MG63 (cell line): Measurements from ENCODE around the gene DDA1. TPM values are rescaled to one million over a fixed set of nuclear protein-coding genes. Genes with fewer than 3 reads are reported as not detected.

ENCODE experiments used
- DNase-seq: peaks from one replicate; pipeline ENCODE4 v3.0.0-alpha.2; 2020
- H3K27me3 ChIP-seq: fragments of 250-450 bp; sonication (Bioruptor Pico); 2 replicates; pipeline ENCODE4 v1.5.1; 2020; ENCODE audit warnings: mild to moderate bottlenecking, moderate library complexity
- H3K36me3 ChIP-seq: fragments of 250-450 bp; sonication (Bioruptor Pico); 2 replicates; pipeline ENCODE4 v1.5.1; 2020; ENCODE audit warnings: mild to moderate bottlenecking, moderate library complexity
- H3K4me3 ChIP-seq: fragments of 250-450 bp; sonication (Bioruptor Pico); 2 replicates; pipeline ENCODE4 v1.5.1; 2020; ENCODE audit warnings: mild to moderate bottlenecking, moderate library complexity
- H3K9me3 ChIP-seq: fragments of 250-450 bp; sonication (Bioruptor Pico); 2 replicates; pipeline ENCODE4 v1.5.1; 2020; ENCODE audit warnings: mild to moderate bottlenecking, moderate library complexity
- total RNA-seq: library from RNA; depleted of rRNA; stranded (reverse); fragments of >200 nt; shearing (Covaris generic); gene quantifications from 2 replicates; pipeline ENCODE4 v1.2.3, GENCODE V29; 2014; ENCODE audit warnings: low replicate concordance

The DDA1 gene
- total RNA-seq, 1 experiment from 2014 or later: 9.1 TPM

DNA sequence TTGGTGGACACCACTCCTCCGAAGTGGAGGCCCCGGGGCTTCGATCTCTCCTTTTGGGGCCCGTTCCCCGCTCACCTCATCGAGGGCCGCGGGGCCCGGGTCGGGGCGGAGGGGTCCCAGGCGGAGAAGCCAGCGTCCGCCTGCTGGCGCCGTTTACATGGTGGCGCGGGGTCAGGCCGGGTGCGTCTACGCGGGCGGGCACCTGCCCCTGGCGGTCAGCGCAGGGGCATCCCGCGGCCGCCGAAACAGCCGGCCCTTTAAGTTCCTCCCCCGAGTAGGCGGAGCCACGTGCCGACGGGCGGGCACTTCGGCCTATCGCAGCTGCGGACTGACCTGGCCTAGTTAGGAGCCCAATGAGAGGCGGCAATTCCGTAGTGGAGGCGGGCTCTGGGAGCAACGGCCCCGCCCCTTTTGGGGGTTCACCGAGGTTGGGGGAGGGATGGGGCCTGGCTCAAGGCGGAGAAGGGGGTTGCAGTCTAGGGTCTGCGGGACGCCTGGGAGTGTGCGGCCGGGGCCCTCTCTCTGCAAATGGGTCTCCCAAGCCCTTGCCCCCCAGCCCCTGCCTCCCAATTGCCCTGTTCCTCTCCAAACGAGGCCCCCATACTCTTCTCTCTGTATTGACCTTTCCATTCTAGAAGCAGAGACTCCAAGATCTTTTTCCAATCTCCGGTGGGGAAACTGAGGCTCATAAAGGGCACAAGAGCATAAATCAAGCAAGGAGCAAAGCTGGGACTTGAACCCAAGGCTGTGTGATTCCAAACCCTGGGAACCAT is 6.0 kb upstream of the DDA1 start, which contains the start of gene ABHD8:
ABHD8 (minus strand) TSS at position 259 of the 773 bp plus-strand sequence. CDS start 1,809 bp downstream, outside the sequence.
- Histone ChIP-seq H3K27me3 (no peaks in the 10 kb centered on the region), H3K4me3 (peak within 1 kb of the TSS; percentile 25), H3K9me3 (no peaks in the 10 kb centered on the region), H3K36me3 (no peaks in the 10 kb centered on the region; the same call in 1 of the 2 replicates)
- peak; percentile 83 for DNase-seq

DNA sequence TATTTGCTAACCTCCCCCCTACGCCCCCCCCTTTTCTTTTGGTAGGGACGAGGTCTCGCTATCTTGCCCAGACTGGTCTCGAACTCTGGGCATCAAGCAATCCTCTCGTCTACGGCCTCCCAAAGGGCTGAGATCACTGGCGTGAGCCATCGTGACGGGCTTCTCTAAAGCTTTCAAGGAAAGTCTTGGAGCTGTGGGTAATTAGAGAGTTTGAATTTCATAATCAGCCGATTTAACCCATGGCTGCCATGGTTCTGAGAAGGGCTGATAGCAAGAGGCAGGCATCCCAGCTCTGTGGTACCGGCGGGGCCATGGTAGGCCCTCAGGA is 5.5 kb upstream of the DDA1 start:
- Histone ChIP-seq H3K4me3 (no peak overlapping the region), H3K9me3 (no peaks in the 10 kb centered on the region), H3K27me3 (no peaks in the 10 kb centered on the region), H3K36me3 (no peaks in the 10 kb centered on the region)
- DNase-seq: no peak

DNA sequence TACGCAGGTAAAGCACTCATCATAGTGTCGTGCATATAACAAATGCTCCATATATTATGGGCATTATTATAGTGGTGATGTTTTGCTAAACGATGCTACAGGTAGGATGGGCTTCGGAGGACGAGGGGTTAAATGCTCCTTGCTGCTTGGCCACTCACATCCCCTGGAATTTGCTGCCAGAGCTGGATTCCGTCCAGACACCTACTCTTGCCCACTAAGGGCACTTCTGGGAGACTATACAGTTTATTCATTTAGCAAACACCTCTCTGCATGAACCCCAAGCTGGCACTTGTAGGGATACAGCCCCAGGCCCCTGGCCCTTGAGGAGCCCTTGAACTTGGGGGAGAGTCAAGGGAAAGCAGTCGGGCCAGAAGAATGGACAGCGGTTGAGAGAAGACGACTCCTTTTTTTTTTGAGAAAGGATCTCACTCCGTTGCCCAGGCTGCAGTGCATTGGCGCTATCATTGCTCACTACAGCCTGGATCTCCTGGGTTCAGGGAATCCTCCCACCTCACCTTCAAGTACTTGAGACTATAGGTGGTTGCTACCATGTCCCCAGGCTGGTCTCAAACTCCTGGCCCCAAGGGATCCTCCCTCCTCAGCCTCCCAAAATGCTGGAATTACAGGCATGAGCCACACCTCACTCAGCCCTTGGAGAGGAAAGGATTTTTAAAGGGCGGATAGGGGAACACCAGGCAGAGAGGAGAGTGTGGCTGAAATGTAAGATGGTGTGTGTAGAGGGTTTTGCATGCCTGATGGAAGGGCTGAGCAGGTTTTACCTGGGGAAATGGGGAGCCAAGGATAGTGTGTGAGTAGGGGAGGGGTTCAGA is 4.8 kb upstream of the DDA1 start:
- H3K4me3 ChIP-seq: no peak overlapping the region
- DNase-seq: no peak

DNA sequence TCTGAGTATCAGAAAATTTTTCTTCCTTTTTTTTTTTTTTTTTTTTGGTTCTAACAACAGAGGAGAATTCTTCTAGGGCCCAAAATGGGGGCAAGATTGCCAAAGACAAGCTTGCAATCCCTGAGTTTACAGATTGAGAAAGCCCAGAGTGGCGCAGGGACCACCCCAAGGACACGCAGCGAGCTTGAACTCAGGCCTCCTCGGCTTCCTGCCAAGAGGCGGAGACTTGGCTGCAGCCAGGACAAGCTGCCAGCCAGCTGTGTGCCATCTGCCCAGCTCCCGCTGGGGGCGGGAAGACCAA is 4.2 kb upstream of the DDA1 start:
- DNase-seq: no peak
- Histone ChIP-seq H3K4me3 (peak overlapping the region; percentile 80), H3K27me3 (no peaks in the 10 kb centered on the region), H3K9me3 (no peaks in the 10 kb centered on the region), H3K36me3 (no peaks in the 10 kb centered on the region; the same call in 1 of the 2 replicates)

More for the DNA sequence above, 4.8 kb upstream of the DDA1 start:
- Histone ChIP-seq H3K36me3 (no peaks in the 10 kb centered on the region), H3K9me3 (no peaks in the 10 kb centered on the region), H3K27me3 (no peaks in the 10 kb centered on the region)

DNA sequence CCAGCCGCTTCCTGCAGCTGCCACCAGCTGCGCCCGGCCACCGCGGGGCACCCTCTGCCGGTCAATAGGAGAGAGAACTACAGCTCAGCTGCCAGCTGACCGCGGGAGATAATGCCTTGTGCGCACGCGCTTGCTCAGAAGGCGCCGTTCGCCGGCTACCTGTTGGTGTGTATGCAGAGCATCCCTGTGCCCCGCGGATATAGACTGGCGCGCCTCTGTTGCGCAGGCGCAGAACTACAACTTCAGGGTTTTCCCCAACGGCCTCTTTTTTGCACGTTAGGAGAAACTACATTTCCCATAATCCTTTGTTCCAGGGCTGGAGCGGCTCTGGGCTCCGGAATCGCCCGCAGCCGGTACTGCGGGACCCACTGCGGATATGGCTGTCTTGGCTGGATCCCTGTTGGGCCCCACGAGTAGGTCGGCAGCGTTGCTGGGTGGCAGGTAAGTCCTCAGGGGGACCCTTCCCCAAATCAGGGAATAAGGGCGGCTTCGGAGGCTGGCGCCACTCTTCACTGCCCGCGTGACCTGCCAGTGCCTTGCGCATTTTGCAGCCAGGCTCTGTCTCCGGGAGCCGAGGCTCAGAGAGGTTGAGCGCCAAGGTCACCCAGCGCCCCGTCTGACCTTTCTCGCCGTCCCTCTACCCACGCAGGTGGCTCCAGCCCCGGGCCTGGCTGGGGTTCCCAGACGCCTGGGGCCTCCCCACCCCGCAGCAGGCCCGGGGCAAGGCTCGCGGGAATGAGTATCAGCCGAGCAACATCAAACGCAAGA is 3.7 kb upstream of the DDA1 start, which contains the start of gene MRPL34:
MRPL34 (plus strand) TSS at position 356 of the 768 bp plus-strand sequence; CDS start at position 377, 21 bp downstream.
- Histone ChIP-seq H3K36me3 (peaks cover 3% of the 10 kb centered on the region; the same call in 1 of the 2 replicates), H3K4me3 (peak within 1 kb of the TSS; percentile 80), H3K27me3 (no peaks in the 10 kb centered on the region), H3K9me3 (no peaks in the 10 kb centered on the region)
- peak; percentile 100 for DNase-seq

DNA sequence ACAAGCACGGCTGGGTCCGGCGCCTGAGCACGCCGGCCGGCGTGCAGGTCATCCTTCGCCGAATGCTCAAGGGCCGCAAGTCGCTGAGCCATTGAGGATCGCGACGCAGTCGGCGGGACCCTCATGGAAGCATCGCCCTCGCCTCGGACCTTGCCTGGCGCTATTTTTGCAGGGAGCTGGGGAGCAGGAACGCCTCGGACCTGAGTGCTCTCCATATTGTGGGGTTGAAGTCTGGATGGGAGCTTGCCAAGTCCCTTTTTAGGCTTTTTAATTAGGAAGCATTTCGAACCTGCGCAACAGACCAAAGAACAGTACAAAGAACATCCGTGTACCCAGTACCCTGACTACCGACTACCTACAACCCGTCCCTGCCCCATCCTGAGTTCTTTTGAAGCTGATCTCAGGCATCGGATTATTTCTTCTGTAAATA is 3.1 kb upstream of the DDA1 start:
- Histone ChIP-seq H3K4me3 (peak overlapping the region; percentile 80), H3K27me3 (no peaks in the 10 kb centered on the region), H3K9me3 (no peaks in the 10 kb centered on the region), H3K36me3 (peaks cover 9% of the 10 kb centered on the region)
- DNase-seq: no peak

DNA sequence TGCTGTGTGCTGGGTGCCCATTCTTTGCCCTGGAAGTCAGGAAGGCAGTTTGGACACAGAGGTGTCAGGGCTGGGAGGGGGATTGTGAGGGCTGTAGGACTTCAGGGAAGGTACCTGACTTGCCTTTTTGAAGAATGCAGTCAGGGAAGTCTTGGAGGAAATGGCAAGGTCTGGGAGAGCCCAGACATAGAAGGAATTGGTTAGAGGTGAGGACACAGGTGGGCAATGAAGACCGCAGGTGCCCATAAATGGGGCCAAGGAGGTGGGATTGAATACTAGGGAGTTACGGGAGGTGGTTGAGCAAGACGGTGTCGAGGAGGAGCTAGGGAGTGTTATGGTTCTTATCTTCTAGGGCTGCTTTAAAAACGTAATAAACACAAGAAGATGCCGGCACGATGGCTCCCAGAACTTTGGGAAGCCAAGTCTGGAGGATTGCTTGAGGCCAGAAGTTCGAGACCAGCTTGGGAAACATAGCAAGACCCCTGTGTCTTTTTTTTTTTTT is 1.4 kb upstream of the DDA1 start:
- Histone ChIP-seq H3K4me3 (no peak overlapping the region), H3K27me3 (no peaks in the 10 kb centered on the region), H3K9me3 (no peaks in the 10 kb centered on the region), H3K36me3 (peaks cover 18% of the 10 kb centered on the region)
- no peak for DNase-seq

DNA sequence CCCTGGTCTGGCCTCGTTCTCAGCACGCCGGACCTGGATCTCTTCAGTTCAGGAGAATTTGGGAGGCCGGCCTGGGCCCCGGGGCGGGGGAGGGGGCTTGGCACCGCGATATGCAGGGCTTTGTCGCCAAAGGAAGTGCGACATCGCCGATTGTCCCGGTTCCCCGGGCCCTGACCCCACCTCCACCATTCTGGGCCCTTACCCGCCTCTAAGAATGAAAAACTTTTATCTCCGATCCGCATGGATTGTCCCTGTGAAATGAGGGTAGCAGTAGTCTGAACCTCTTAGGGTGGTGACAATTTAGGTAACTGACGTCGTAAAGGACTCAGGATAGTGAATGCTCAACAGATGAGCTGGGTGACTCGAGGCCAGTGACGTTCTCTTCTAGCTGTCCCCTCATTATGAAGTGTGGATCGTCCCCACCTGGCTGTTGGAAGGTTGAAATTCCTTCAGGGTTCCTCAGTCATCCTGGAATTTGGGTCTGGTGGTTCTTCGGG is 650 bp downstream of the DDA1 start:
- H3K36me3 ChIP-seq: peaks cover 32% of the 10 kb centered on the region
- H3K4me3 ChIP-seq: peak overlapping the region; percentile 77
- H3K9me3 ChIP-seq: no peaks in the 10 kb centered on the region
- no peak for DNase-seq
- no peaks in the 10 kb centered on the region for H3K27me3 ChIP-seq

DNA sequence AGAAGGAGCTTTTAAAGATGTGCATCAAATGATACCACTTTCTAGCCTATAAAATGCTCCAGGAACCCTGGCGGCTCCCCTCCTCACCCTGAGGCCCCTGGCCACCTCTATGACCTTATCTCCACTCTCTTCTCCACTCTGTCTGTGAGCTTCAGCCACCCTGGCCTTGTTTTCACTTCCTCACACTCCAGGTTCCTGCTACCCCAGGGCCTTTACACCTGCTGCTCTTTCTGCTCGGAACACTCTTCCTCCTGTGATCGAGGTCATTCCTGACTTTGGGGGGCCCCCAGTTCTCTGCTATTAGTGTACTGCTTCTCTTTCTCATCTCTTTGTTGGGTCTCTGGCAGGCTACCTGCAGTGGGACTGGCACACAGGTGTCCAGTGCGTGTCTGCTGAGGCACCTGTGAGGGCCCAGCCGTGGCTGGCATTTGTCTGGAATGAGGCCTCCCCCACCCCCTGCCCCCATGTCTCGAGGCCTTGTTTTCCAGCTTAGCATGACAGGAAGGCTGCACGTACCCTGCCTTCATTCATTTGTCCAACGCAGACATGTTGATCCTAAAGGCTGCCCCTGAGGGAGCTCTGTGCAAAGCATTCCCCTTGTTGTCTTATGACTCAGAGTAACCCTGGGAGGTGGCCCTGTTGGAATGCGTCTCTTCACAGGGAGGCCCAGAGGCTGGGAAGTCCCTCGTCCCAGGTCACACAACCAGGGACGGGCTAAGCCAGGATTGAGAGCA is 2.3 kb downstream of the DDA1 start:
- H3K4me3 ChIP-seq: no peak overlapping the region
- peaks cover 45% of the 10 kb centered on the region for H3K36me3 ChIP-seq
- H3K9me3 ChIP-seq: no peaks in the 10 kb centered on the region
- no peaks in the 10 kb centered on the region for H3K27me3 ChIP-seq
- peak; percentile 24 for DNase-seq

DNA sequence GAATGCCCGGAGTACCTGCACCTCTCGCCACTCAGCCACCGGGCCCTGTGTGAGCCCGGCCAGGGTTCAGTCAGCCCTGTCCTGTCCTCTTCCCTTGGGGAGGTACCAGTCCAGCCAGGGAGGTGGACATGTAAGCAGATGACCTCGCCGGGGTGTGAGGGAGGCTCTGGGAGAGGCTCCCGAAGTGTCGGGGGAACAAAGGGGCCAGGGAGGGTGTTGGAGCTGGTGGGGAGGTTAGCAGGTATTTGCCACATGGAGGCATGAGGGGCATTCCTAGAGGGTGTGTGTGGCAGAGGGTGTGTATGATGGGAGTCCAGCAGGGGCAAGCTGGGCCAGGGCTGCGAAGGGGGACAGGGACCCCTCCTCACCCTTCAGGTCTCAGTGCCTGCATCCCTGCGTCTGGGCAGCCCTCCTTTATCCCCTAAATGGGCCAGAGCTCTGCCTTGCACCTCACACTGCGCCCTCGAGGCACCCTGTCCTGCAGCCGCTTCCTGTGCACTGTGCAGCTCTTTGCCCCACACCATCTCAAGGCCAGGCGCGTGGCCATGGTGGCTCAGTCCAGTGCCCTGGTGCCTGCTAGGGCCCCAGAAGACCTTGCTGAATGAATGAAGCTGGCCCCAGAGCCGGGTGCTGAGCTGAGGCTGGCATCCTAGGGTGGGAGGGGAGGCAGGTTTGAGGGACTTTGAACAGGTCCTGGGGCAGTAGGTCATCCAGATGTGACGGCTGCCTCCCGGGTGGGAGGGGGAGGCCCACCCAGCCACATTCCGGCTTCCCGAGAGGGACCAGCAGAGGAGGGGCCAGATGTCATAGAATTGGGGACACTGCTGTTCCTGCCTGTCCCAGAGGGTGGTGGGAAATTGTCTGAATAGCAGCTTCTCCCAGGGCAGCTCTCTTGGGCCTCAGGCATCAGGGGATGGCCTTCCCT is 3.1 kb downstream of the DDA1 start:
- no peaks in the 10 kb centered on the region for H3K27me3 ChIP-seq
- no peak for DNase-seq
- H3K36me3 ChIP-seq: peaks cover 51% of the 10 kb centered on the region
- no peak overlapping the region for H3K4me3 ChIP-seq
- no peaks in the 10 kb centered on the region for H3K9me3 ChIP-seq

DNA sequence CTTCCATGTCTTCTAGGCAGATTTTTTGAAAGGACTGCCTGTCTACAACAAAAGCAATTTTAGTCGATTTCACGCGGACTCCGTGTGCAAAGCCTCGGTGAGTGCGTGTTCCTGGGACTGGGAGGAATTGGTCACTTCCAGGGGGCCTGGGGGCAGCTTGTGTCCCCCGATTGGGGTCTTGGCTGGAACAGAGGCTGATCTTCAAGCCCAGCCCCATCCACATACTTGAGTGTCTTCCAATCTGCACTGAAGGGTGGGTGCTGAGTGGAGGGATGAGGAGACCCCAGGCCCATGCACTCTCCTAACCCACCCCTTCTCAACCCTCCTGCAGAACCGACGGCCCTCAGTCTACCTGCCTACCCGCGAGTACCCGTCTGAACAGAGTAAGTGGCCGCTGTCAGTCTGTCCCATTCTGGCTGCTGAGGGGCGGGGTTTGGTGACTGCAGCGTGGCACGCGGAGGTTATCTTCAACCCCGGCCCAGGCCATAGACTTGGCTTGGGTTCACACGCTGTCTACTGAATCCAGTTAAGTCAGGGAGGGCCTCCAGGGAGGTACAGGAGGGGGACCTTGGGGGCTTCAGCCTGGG is 4.7 kb downstream of the DDA1 start:
- Histone ChIP-seq H3K4me3 (no peak overlapping the region), H3K36me3 (peaks cover 60% of the 10 kb centered on the region), H3K9me3 (no peaks in the 10 kb centered on the region), H3K27me3 (no peaks in the 10 kb centered on the region)
- DNase-seq: no peak

DNA sequence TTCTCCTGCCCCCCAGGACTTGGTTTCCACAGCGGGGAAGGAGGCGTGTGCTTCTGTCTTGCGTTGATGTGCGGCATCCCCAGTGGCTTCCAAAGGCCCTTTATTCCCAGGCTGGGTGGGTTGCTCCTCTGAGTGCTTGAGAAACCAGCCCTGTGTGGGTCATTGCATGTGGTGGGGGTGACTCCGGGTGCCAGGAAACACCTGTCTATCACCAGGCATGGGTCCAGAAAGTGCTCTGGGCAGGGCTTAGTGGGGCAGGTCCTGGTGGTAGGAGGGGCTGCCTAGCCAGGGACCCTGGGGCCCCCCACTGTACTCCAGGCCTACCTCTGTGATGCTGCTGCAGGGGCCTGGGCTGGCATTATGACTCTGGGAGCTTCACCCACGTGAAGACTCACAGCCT is 9.6 kb downstream of the DDA1 start:
- no peaks in the 10 kb centered on the region for H3K9me3 ChIP-seq
- no peak for DNase-seq
- peaks cover 54% of the 10 kb centered on the region for H3K36me3 ChIP-seq
- no peak overlapping the region for H3K4me3 ChIP-seq
- H3K27me3 ChIP-seq: no peaks in the 10 kb centered on the region

DNA sequence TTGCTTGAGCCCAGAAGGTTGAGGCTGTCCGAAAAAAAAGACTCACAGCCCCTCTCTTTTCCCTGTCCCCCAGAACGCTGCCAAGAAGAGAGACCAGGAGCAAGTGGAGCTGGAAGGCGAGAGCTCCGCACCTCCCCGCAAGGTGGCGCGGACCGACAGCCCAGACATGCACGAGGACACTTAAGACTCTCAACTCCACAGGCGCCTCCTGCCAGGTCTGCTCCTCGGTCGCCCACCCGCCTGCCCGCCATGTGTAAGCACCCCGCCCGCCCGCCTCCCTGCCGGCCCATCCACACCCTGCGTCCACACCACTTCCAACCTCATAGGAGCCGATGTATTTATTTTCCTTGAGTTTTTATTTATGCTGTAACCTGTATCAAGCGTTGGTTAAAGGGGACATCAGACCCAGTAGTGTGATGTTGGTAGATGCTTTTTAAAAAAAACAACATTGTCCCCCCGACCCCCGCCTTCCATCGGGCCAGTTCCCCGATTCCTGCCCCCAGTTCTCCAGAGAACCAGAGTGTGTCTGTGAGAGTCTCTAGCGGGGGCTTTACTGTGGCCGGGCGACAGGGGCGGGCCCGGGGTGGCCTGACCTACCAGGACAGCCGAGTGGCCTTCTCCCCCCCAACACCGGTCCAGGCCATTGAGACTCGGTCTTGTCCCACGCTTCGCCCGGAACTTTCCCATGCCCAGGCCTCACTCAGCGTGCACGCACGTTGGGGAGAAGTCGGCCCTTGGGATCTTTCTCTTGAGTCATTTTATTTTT is 10.3 kb downstream of the DDA1 start:
- no peaks in the 10 kb centered on the region for H3K9me3 ChIP-seq
- no peak overlapping the region for H3K4me3 ChIP-seq
- no peak for DNase-seq
- H3K27me3 ChIP-seq: no peaks in the 10 kb centered on the region
- peaks cover 47% of the 10 kb centered on the region for H3K36me3 ChIP-seq

DNA sequence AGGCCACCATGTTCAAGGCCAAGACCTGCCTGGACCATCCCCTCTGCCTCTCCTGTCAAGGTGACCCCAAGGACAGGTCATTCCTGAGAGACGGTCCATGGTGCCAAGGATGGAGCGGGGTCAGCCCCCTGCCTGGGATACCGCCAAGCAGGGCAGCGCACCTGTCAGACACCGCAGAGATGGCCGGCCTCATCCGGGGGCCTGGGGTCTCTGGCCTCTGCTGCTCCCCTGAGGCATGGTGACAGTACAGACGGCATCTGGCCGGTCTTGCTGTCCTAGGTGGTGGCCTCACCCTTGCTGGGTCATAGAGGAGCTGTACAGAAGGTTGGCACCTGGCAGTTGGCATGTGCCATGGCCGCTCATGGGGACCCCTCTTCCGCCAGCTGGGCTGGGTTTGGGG is 11.1 kb downstream of the DDA1 start:
- peaks cover 44% of the 10 kb centered on the region for H3K36me3 ChIP-seq
- no peak overlapping the region for H3K4me3 ChIP-seq
- H3K27me3 ChIP-seq: no peaks in the 10 kb centered on the region
- no peak for DNase-seq
- no peaks in the 10 kb centered on the region for H3K9me3 ChIP-seq
